Upper lobe of left lung (tissue), 6 donors: ENCODE measurements around the gene BNIP5. TPM values are rescaled to one million over a fixed set of nuclear protein-coding genes. Genes with fewer than 3 reads are reported as not detected.

Source experiments
- ATAC-seq, 2 donors: fragments of 200-7000 bp; cut with Tn5 transposase; one replicate each; pipeline ENCODE4 v1.9.1; 2022; ENCODE audit warnings: mild to moderate bottlenecking in 2 of 2, moderate library complexity in 2 of 2; ENCODE audit not compliant: low FRiP score in 2 of 2
- DNase-seq, 2 donors: peaks; one replicate each; pipeline ENCODE4 v3.0.0-alpha.2; 2019 to 2020
- H3K27ac ChIP-seq, 4 donors: fragments of 200-600 bp; sonication (generic); one replicate each; pipeline ENCODE4 v1.5.1; 2016 to 2019
- H3K27me3 ChIP-seq, 4 donors: fragments of 200-600 bp; sonication (generic); one replicate each; pipeline ENCODE4 v1.5.1; 2017 to 2019
- H3K36me3 ChIP-seq, 4 donors: fragments of 200-600 bp; sonication (generic); one replicate each; pipeline ENCODE4 v1.5.1; 2016 to 2019
- H3K4me1 ChIP-seq, 4 donors: fragments of 200-600 bp; sonication (generic); one replicate each; pipeline ENCODE4 v1.5.1; 2018 to 2019
- H3K4me3 ChIP-seq, 4 donors: fragments of 200-600 bp; sonication (generic); one replicate each; pipeline ENCODE4 v1.5.1; 2017 to 2019; ENCODE audit warnings: mild to moderate bottlenecking in 2 of 4, moderate library complexity in 1 of 4
- H3K9me3 ChIP-seq, 4 donors: fragments of 200-600 bp; sonication (generic); one replicate each; pipeline ENCODE4 v1.5.1; 2018 to 2019
- EP300 ChIP-seq, 4 donors: sonication (generic); formaldehyde crosslinking; IDR thresholded peaks; one replicate each; pipeline ENCODE4 v1.5.1; 2017; ENCODE audit warnings: antibody characterized with exemption in 4 of 4, control low read depth in 2 of 4
- POLR2A ChIP-seq, 4 donors: fragments of 450-650 bp; IDR thresholded peaks; one replicate each; pipeline ENCODE4 v1.5.1; 2016 to 2017; ENCODE audit warnings: antibody characterized with exemption in 4 of 4, mild to moderate bottlenecking in 2 of 4
- POLR2AphosphoS5 ChIP-seq, 2 donors: sonication (generic); formaldehyde crosslinking; IDR thresholded peaks; one replicate each; pipeline ENCODE4 v1.5.1; 2017; ENCODE audit warnings: antibody characterized with exemption in 2 of 2
- WGBS, 2 donors: methylation state at CpG; one replicate each; pipeline ENCODE4 v1.1.5; 2017 to 2018; 5-methylcytosine and 5-hydroxymethylcytosine counted together
- total RNA-seq, 6 donors: library from RNA; depleted of rRNA in 4 of 6; stranded (reverse); fragments of >200 nt in 4 of 6; gene quantifications; one replicate each; pipeline versions ENCODE4 v1.1.0 to v1.2.1, GENCODE V29; 2016 to 2021
- TF ChIP-seq, protein P1 (sequence below), 6 experiments: fragments of 450-650 bp in 4 of 6; fragments of 200-600 bp in 2 of 6; sonication (generic) in 2 of 6; IDR thresholded peaks; one replicate each; pipeline ENCODE4 v1.5.1; 2016 to 2019; ENCODE audit warnings: antibody characterized with exemption in 6 of 6
- donor health status: DM: no; HTN: no; CAD: no; lungs with moderate emphysema.
- donor health status: DM: no; HTN: yes; CAD: no; lungs with severe emphysema.

The BNIP5 gene
- total RNA-seq, 6 donors from 2014 or later: 0.10 TPM; not detected in 5

DNA sequence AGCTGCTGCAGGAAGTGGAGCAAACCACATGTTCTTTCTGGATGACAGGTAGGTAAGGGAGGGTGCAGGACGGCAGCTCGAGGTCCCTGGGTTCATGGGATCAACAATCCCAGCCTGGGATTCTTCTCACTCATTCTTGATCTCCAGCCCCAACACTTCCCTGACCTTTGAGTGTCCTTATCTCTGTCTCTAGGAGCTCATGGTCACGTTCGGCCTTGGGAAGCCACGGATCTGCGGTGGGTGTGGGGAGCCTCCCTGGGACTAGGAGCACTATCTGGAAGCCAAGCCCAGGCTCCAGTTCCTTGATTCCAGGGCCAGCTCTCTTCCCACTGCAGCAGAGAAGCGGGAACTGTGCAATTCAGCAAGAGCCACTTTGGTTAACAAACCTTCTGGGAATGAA is 27.5 kb downstream of the BNIP5 start:
- 57 to 60% methylated on average over 6 to 7 of the region's 7 CpGs for WGBS, 2 donors
- no peak for ATAC-seq
- no peak overlapping the region for H3K27ac ChIP-seq

DNA sequence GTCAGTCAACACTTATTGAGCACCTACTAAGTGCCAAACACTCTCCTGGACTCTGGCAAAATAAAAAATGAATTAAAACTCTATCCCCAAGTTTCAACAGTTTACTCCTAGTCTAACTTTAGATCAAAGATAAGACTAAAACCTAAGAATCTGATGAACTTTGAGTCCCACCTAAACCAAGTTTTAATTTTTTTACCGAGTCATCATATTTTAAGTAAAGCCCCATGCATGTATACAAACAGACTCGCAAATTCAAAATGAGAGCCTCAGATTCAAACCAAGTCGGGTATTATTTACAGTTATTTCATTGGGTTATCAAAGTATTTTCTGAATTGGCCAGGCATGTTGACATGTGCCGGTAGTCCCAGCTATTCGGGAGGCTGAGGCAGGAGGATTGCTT is 28.2 kb downstream of the BNIP5 start:
- ATAC-seq (no peak), DNase-seq (no peak)
- Histone ChIP-seq H3K36me3 (no peaks in the 10 kb centered on the region), H3K27ac (no peak overlapping the region), H3K4me1 (no peaks in the 10 kb centered on the region), H3K27me3 (no peaks in the 10 kb centered on the region), H3K4me3 (no peak overlapping the region), H3K9me3 (no peaks in the 10 kb centered on the region)
- TF ChIP-seq POLR2A (IDR thresholded peaks at IDR 0.05) (no peak), POLR2AphosphoS5 (IDR thresholded peaks at IDR 0.05) (no peak), EP300 (IDR thresholded peaks at IDR 0.05) (no peak)
- TF ChIP-seq, protein P1, sequence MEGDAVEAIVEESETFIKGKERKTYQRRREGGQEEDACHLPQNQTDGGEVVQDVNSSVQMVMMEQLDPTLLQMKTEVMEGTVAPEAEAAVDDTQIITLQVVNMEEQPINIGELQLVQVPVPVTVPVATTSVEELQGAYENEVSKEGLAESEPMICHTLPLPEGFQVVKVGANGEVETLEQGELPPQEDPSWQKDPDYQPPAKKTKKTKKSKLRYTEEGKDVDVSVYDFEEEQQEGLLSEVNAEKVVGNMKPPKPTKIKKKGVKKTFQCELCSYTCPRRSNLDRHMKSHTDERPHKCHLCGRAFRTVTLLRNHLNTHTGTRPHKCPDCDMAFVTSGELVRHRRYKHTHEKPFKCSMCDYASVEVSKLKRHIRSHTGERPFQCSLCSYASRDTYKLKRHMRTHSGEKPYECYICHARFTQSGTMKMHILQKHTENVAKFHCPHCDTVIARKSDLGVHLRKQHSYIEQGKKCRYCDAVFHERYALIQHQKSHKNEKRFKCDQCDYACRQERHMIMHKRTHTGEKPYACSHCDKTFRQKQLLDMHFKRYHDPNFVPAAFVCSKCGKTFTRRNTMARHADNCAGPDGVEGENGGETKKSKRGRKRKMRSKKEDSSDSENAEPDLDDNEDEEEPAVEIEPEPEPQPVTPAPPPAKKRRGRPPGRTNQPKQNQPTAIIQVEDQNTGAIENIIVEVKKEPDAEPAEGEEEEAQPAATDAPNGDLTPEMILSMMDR (IDR thresholded peaks at IDR 0.05): no peak
- WGBS, 2 donors: 94 to 95% methylated on average over 5 of the region's 5 CpGs

More for the DNA sequence above, 27.5 kb downstream of the BNIP5 start:
- no peaks in the 10 kb centered on the region for H3K4me1 ChIP-seq
- H3K4me3 ChIP-seq: no peak overlapping the region
- no peak for TF ChIP-seq EP300 (IDR thresholded peaks at IDR 0.05)
- TF ChIP-seq, protein P1 (IDR thresholded peaks at IDR 0.05): no peak
- TF ChIP-seq POLR2A (IDR thresholded peaks at IDR 0.05): no peak
- DNase-seq: no peak
- H3K9me3 ChIP-seq: no peaks in the 10 kb centered on the region
- H3K36me3 ChIP-seq: no peaks in the 10 kb centered on the region
- no peaks in the 10 kb centered on the region for H3K27me3 ChIP-seq

DNA sequence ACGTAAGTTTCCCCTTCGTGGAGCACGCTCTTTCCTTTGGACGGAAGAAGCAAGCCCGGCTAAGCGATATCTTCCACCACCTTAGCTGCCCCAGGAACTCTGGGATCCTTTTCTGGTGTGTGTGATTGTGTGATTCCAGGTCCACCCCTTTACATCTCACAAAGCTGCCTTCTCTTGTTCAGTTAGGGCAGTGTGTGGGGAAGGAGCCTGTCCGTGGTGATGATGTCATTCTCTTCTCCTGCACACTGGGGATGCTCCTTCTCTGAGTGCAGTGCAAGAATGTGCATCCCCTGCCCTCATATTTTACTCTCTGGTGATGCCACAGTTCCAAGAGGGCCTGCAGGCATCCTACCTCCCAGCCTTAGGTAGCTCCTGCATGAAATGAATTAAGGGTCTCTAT is 30.3 kb downstream of the BNIP5 start:
- Histone ChIP-seq H3K27ac (no peak overlapping the region), H3K9me3 (no peaks in the 10 kb centered on the region), H3K27me3 (no peaks in the 10 kb centered on the region), H3K4me1 (peaks cover 8 to 11% (median 8%) of the 10 kb centered on the region in 4 donors), H3K4me3 (no peak overlapping the region), H3K36me3 (no peaks in the 10 kb centered on the region)
- WGBS, 2 donors: 57 to 79% methylated on average over 7 of the region's 7 CpGs
- no peak for TF ChIP-seq EP300 (IDR thresholded peaks at IDR 0.05)
- TF ChIP-seq POLR2AphosphoS5 (IDR thresholded peaks at IDR 0.05): no peak
- TF ChIP-seq POLR2A (IDR thresholded peaks at IDR 0.05): no peak
- TF ChIP-seq, protein P1 (IDR thresholded peaks at IDR 0.05): no peak
- ATAC-seq: no peak
- DNase-seq: no peak

DNA sequence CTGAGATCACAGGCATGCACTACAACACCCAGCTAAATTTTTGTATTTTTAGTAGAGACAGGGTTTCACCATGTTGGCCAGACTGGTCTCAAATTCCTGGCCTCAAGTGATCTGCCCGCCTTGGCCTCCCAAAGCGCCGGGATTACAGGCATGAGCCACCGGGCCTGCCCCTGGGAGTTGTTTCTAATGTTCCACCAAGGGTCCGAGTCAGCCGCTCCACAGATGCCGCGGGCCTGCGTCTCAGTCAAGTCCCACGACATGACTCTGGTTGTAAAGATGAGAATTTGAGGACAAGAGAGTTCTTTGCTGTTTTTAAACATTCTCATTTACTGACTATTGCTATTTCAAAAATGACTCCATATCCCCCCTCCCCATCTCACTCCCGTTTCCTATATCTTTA is 30.8 kb downstream of the BNIP5 start:
- DNase-seq (peak in 1 of 2 donors; percentile 53), ATAC-seq (no peak)
- H3K4me1 ChIP-seq: peaks cover 8 to 13% (median 11%) of the 10 kb centered on the region in 4 donors
- TF ChIP-seq POLR2A (IDR thresholded peaks at IDR 0.05): no peak
- TF ChIP-seq EP300 (IDR thresholded peaks at IDR 0.05): no peak
- TF ChIP-seq, protein P1 (IDR thresholded peaks at IDR 0.05): no peak
- TF ChIP-seq POLR2AphosphoS5 (IDR thresholded peaks at IDR 0.05): no peak
- H3K27ac ChIP-seq: no peak overlapping the region
- H3K36me3 ChIP-seq: no peaks in the 10 kb centered on the region
- no peak overlapping the region for H3K4me3 ChIP-seq
- WGBS, 2 donors: 92 to 94% methylated on average over 11 of the region's 11 CpGs
- no peaks in the 10 kb centered on the region for H3K9me3 ChIP-seq
- no peaks in the 10 kb centered on the region for H3K27me3 ChIP-seq

DNA sequence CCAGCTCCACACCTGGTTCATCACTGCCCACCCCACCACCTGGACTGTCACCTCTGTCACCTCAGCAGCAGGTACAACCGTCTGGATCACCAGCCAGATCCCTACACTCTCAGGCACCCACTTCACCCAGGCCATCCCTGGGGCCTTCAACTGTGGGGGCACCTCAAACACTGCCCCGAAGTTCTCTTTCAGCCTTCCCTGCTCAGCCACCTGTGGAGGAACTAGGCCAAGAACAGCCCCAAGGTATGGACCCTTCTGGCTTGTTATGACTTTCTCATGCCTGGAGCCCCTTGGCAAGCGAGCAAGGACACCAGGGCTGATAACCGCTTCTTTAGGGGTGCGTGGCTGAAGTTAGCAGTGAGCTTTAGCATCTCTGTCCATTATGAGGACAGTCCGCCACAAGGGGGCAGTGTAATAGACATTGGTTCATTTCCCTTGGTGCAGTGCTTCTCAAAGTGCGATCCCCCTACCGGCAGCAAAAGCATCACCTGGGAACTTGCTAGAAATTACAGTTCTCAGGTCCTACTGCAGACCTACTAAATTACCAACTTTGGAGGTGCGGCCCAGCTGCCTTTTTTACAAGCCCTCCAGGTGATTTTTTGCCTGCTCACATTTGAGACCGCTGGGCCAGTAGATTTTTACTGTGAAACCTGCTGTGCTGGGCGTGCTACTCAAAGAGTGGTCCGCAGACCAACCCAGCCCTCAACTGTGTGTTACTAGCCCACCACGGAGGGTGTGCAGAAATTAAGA is 34.3 kb downstream of the BNIP5 start:
- peak; percentile 93 to 94 for ATAC-seq
- no peak overlapping the region for H3K27ac ChIP-seq

More for the DNA sequence above, 34.3 kb downstream of the BNIP5 start:
- H3K27me3 ChIP-seq: no peaks in the 10 kb centered on the region
- DNase-seq: peak in 1 of 2 donors; percentile 88
- H3K9me3 ChIP-seq: no peaks in the 10 kb centered on the region
- no peaks in the 10 kb centered on the region for H3K36me3 ChIP-seq
- H3K4me1 ChIP-seq: peaks cover 8 to 15% (median 11%) of the 10 kb centered on the region in 4 donors
- H3K4me3 ChIP-seq: no peak overlapping the region
- WGBS, 2 donors: 35 to 39% methylated on average over 11 to 12 of the region's 13 CpGs
- TF ChIP-seq EP300 (IDR thresholded peaks at IDR 0.05): no peak
- no peak for TF ChIP-seq POLR2A (IDR thresholded peaks at IDR 0.05)
- TF ChIP-seq, protein P1 (IDR thresholded peaks at IDR 0.05): peak; percentile 85 to 90 (median 88)
